Measurements from ENCODE around the gene STPG3. TPM values are rescaled to one million over a fixed set of nuclear protein-coding genes. Genes with fewer than 3 reads are reported as not detected.
A peak's percentile ranks its signal among the peaks of the same experiment; 100 is the strongest.

Gene STPG3
- total and polyA plus RNA-seq, 2 of the 13 experiments (the other 11 are each of a cell fraction or from before 2014, with no cell fraction given): not detected

GRCh38 chr9:137275588-137276472 lies 24.7 kb downstream of the STPG3 start:
- intact Hi-C loops (cut with micrococcal nuclease; ENCODE audit: unreplicated experiment) (no loop called here), in situ Hi-C loops (cut with HindIII; ENCODE audit: extremely low pct_ligation_motif_present, low pct_unique_long_range_greater_than_20kb) (no loop called here)
- peak overlapping the region; percentile 82 for H3K9ac ChIP-seq (ENCODE audit: insufficient read depth, low read depth, low read length)
- 67% methylated on average over 21 of the region's 24 CpGs for WGBS (ENCODE audit: low lambda C conversion rate)
- H3K79me2 ChIP-seq (ENCODE audit: insufficient read depth, low read length): peaks cover 6% of the 10 kb centered on the region
- no peaks in the 10 kb centered on the region; a peak in 1 of 5 replicates for H3K27me3 ChIP-seq (ENCODE audit: control insufficient read depth in 1 of 2, insufficient read depth in 2 of 2, low read length in 2 of 2)
- H4K20me1 ChIP-seq (ENCODE audit: insufficient read depth, low read length): no peaks in the 10 kb centered on the region
- FAIRE-seq (no peak), ATAC-seq (peak; percentile 22), DNase-seq (ENCODE audit: low spot score) (no peak)
- H3K36me3 ChIP-seq (replicated peaks in 1 of 2; ENCODE audit: control insufficient read depth in 1 of 2, insufficient read depth in 2 of 2, low read length in 2 of 2): peaks cover 7 to 19% of the 10 kb centered on the region in 2 experiments; a peak in 4 of 5 replicates
- no peak overlapping the region for H2AFZ ChIP-seq (ENCODE audit: low read length)
- peaks cover 21% of the 10 kb centered on the region for H3K4me1 ChIP-seq (ENCODE audit: insufficient read depth, low read length)
- H3K4me2 ChIP-seq (ENCODE audit: low read depth, low read length): peak overlapping the region; percentile 88
- peak overlapping the region; percentile 58 to 88 (median 87); a peak in 5 of 6 replicates for H3K4me3 ChIP-seq (replicated peaks in 1 of 3; ENCODE audit: insufficient read depth in 1 of 3, low read depth in 2 of 3, low read length in 3 of 3)
- POLR2A ChIA-PET: interaction anchor here (0.7 to 2.8 kb wide), 12 partner anchors 8 to 189 kb away, joined by 3 to 78 read pairs (median 10); partner anchors contain the start of genes ENTPD8, MAN1B1, NELFB and STPG3
- no TSS peak for BruUV-seq (replicated peaks)
- no peaks in the 10 kb centered on the region for H3K9me3 ChIP-seq (ENCODE audit: low read length)
- H3K27ac ChIP-seq (ENCODE audit: extremely low read length, insufficient read depth, low read length): peak overlapping the region; percentile 90
- CTCF ChIA-PET (ENCODE audit: low intra/inter-chr PET ratio, low total read pairs): no interaction called here
- TF ChIP-seq ZSCAN9 (CRISPR knock-in tag; IDR thresholded peaks at IDR 0.05; ENCODE audit: borderline replicate concordance) (no peak), FOXA1 (IDR thresholded peaks at IDR 0.05) (no peak), FOXA1 (CRISPR knock-in tag; IDR thresholded peaks at IDR 0.05) (no peak), MXD4 (CRISPR knock-in tag; IDR thresholded peaks at IDR 0.05) (no peak), ZFP36L2 (CRISPR knock-in tag; IDR thresholded peaks at IDR 0.05) (no peak), ZBTB33 (CRISPR knock-in tag; IDR thresholded peaks at IDR 0.05) (peak; percentile 93), ZNF816 (CRISPR knock-in tag; IDR thresholded peaks at IDR 0.05; ENCODE audit: borderline replicate concordance) (no peak), AGO2 (optimal IDR thresholded peaks at IDR 0.05; ENCODE audit: low read depth, low read length) (peak; percentile 47), POLR2G (IDR thresholded peaks at IDR 0.05; ENCODE audit: low read depth, low read length) (no peak), SALL2 (CRISPR knock-in tag; IDR thresholded peaks at IDR 0.05) (peak; percentile 1; the same call in 1 of the 2 replicates), SCMH1 (CRISPR knock-in tag; IDR thresholded peaks at IDR 0.05; ENCODE audit: borderline replicate concordance) (no peak), ATAD3A (CRISPR knock-in tag; IDR thresholded peaks at IDR 0.05) (no peak), ZSCAN12 (CRISPR knock-in tag; IDR thresholded peaks at IDR 0.05) (no peak), BCL3 (CRISPR knock-in tag; IDR thresholded peaks at IDR 0.05) (no peak), ZNF3 (CRISPR knock-in tag; IDR thresholded peaks at IDR 0.05) (no peak), CTCF (CRISPR knock-in tag; IDR thresholded peaks at IDR 0.05) (0 out of 2 replicates have a peak, but pooled peaks have one; percentile 21), SKIL (CRISPR knock-in tag; IDR thresholded peaks at IDR 0.05; ENCODE audit: borderline replicate concordance) (no peak), KDM3A (CRISPR knock-in tag; IDR thresholded peaks at IDR 0.05; ENCODE audit: low read depth) (no peak)

All from HepG2 (cell line).